Bronchial epithelial cell (primary cell): Measurements from ENCODE around the gene LAMC3. TPM values are rescaled to one million over a fixed set of nuclear protein-coding genes. Genes with fewer than 3 reads are reported as not detected.

Source experiments
- DNase-seq: peaks from one replicate; pipeline ENCODE4 v3.0.0-alpha.2; 2010; ENCODE audit warnings: low read depth
- FAIRE-seq: peaks from 2 replicates; lab custom pipeline; 2011; peaks lifted over from hg19 to GRCh38; lab: Jason Lieb, UNC
- H3K27me3 ChIP-seq: 2 replicates; pipeline ENCODE4 v1.5.1; 2011; ENCODE audit warnings: low read length; ENCODE audit not compliant: control insufficient read depth, insufficient read depth
- H3K36me3 ChIP-seq: 2 replicates; pipeline ENCODE4 v1.5.1; 2011; ENCODE audit warnings: low read length; ENCODE audit not compliant: control insufficient read depth, insufficient read depth
- H3K4me3 ChIP-seq: 2 replicates; pipeline ENCODE4 v1.5.1; 2011; ENCODE audit warnings: mild to moderate bottlenecking, low read depth, low read length, control low read depth
- CTCF ChIP-seq: IDR thresholded peaks from 2 replicates; pipeline ENCODE4 v1.5.1; 2011; ENCODE audit warnings: mild to moderate bottlenecking, moderate library complexity, low read length, control low read depth, inconsistent platforms; ENCODE audit not compliant: insufficient read depth, severe bottlenecking
- total RNA-seq: library from RNA; depleted of rRNA; stranded (reverse); fragments of >200 nt; gene quantifications from 2 replicates; pipeline ENCODE4 v1.2.1, GENCODE V29; 2014

The LAMC3 gene
- total RNA-seq, 1 donor from 2014 or later: not detected

- peaks cover 8% of the 10 kb centered on the region for H3K36me3 ChIP-seq
- no peak for TF ChIP-seq CTCF
- H3K4me3 ChIP-seq: peak within 1 kb of the TSS; percentile 59
- FAIRE-seq: peak; percentile 72
- peak; percentile 94 for DNase-seq
- no peaks in the 10 kb centered on the region for H3K27me3 ChIP-seq
Observed at GRCh38 chr9:131125288-131126058, 116.5 kb downstream of the LAMC3 start, which contains the start of gene NUP214. TSS of gene NUP214 (plus strand) at chr9:131125586. CDS start at chr9:131125705, 119 bp downstream.

GRCh38 chr9:131126059-131126426 is 117.1 kb downstream of the LAMC3 start:
- FAIRE-seq: no peak
- Histone ChIP-seq H3K27me3 (no peaks in the 10 kb centered on the region), H3K4me3 (peak overlapping the region; percentile 59), H3K36me3 (peaks cover 8% of the 10 kb centered on the region)
- DNase-seq: no peak
- no peak for TF ChIP-seq CTCF

GRCh38 chr9:131129183-131129582 is 120.2 kb downstream of the LAMC3 start:
- TF ChIP-seq CTCF: no peak
- H3K4me3 ChIP-seq: no peak overlapping the region
- FAIRE-seq: no peak
- DNase-seq: no peak
- peaks cover 15% of the 10 kb centered on the region for H3K36me3 ChIP-seq
- no peaks in the 10 kb centered on the region for H3K27me3 ChIP-seq

- peaks cover 30% of the 10 kb centered on the region for H3K36me3 ChIP-seq
- H3K27me3 ChIP-seq: no peaks in the 10 kb centered on the region
- FAIRE-seq (no peak), DNase-seq (no peak)
- TF ChIP-seq CTCF: no peak
- no peak overlapping the region for H3K4me3 ChIP-seq
Observed at GRCh38 chr9:131138676-131139075, 129.7 kb downstream of the LAMC3 start.

GRCh38 chr9:131140112-131140511 is 131.1 kb downstream of the LAMC3 start:
- peaks cover 25% of the 10 kb centered on the region for H3K36me3 ChIP-seq
- H3K27me3 ChIP-seq: no peaks in the 10 kb centered on the region
- DNase-seq (no peak), FAIRE-seq (no peak)
- no peak for TF ChIP-seq CTCF
- no peak overlapping the region for H3K4me3 ChIP-seq
